ENCODE measurements around the gene TMEM272.

TMEM272 gene

GRCh38 chr13:51818276-51818675 lies 26.7 kb downstream of the TMEM272 start:
- H3K27ac ChIP-seq, result no peak overlapping the region
- no peak for TF ChIP-seq CTCF (conservative IDR thresholded peaks at IDR 0.05)

GRCh38 chr13:51817717-51818116 lies 27.3 kb downstream of the TMEM272 start:
- H3K27ac ChIP-seq, result no peak overlapping the region
- no peak for TF ChIP-seq CTCF (conservative IDR thresholded peaks at IDR 0.05)

GRCh38 chr13:51816604-51817249 lies 28.2 kb downstream of the TMEM272 start:
- no peak overlapping the region for H3K27ac ChIP-seq
- no peak for TF ChIP-seq CTCF (conservative IDR thresholded peaks at IDR 0.05)

- TF ChIP-seq CTCF (conservative IDR thresholded peaks at IDR 0.05), result no peak
- H3K27ac ChIP-seq, result peak overlapping the region; percentile 26; the same call in 1 of the 2 replicates
Observed at GRCh38 chr13:51815848-51816247, 29.1 kb downstream of the TMEM272 start.

- TF ChIP-seq CTCF (conservative IDR thresholded peaks at IDR 0.05), result peak; percentile 87
- H3K27ac ChIP-seq, result peak overlapping the region; percentile 26; the same call in 1 of the 2 replicates
Observed at GRCh38 chr13:51814825-51815650, 29.9 kb downstream of the TMEM272 start.

- H3K27ac ChIP-seq, result no peak overlapping the region
- no peak for TF ChIP-seq CTCF (conservative IDR thresholded peaks at IDR 0.05)
Observed at GRCh38 chr13:51814071-51814470, 30.9 kb downstream of the TMEM272 start.

- no peak for TF ChIP-seq CTCF (conservative IDR thresholded peaks at IDR 0.05)
- no peak overlapping the region for H3K27ac ChIP-seq
Observed at GRCh38 chr13:51811920-51812451, 33.0 kb downstream of the TMEM272 start.
